GM23338 (cell line): Measurements from ENCODE around the gene CMKLR1. TPM values are rescaled to one million over a fixed set of nuclear protein-coding genes. Genes with fewer than 3 reads are reported as not detected.

ENCODE experiments used
- ATAC-seq: fragments of 200-7000 bp; cut with Tn5 transposase; 3 replicates; pipeline ENCODE4 v1.9.1; 2020
- DNase-seq: peaks from one replicate; pipeline ENCODE4 v3.0.0-alpha.2; 2015; ENCODE audit warnings: low spot score
- H2AFZ ChIP-seq: fragments of 200-600 bp; sonication (generic); 2 replicates; pipeline ENCODE4 v1.8.0; 2016; ENCODE audit warnings: antibody characterized with exemption, mild to moderate bottlenecking, moderate library complexity
- H3F3A ChIP-seq: fragments of 200-600 bp; sonication (generic); replicated peaks from 2 replicates; pipeline ENCODE4 v1.8.0; 2017; ENCODE audit warnings: antibody characterized with exemption, mixed run types, low read depth
- H3K27ac ChIP-seq: fragments of 200-600 bp; sonication (generic); 2 replicates; pipeline ENCODE4 v1.6.1; 2016; ENCODE audit warnings: low read depth
- H3K27me3 ChIP-seq: fragments of 200-600 bp; sonication (generic); 2 replicates; pipeline ENCODE4 v1.8.0; 2016; ENCODE audit warnings: mild to moderate bottlenecking, mixed run types, moderate library complexity; ENCODE audit not compliant: insufficient read depth
- H3K36me3 ChIP-seq: fragments of 200-600 bp; sonication (generic); 2 replicates; pipeline ENCODE4 v1.8.0; 2016; ENCODE audit warnings: mild to moderate bottlenecking; ENCODE audit not compliant: insufficient read depth
- H3K4me1 ChIP-seq: fragments of 200-600 bp; sonication (generic); 2 replicates; pipeline ENCODE4 v1.8.0; 2016; ENCODE audit warnings: mild to moderate bottlenecking, moderate library complexity; ENCODE audit not compliant: insufficient read depth
- H3K4me2 ChIP-seq: fragments of 200-600 bp; sonication (generic); 2 replicates; pipeline ENCODE4 v1.7.1; 2017; ENCODE audit warnings: mixed run types
- H3K4me3 ChIP-seq: fragments of 200-600 bp; sonication (generic); 2 replicates; pipeline ENCODE4 v1.6.1; 2016; ENCODE audit warnings: mixed run types
- H3K79me2 ChIP-seq: fragments of 200-600 bp; sonication (generic); replicated peaks from 2 replicates; pipeline ENCODE4 v1.8.0; 2017; ENCODE audit warnings: mild to moderate bottlenecking; ENCODE audit not compliant: insufficient read depth
- H3K9me2 ChIP-seq: fragments of 200-600 bp; sonication (generic); 2 replicates; pipeline ENCODE4 v1.8.0; 2017; ENCODE audit not compliant: insufficient read depth
- H4K20me1 ChIP-seq: fragments of 200-600 bp; sonication (generic); replicated peaks from 2 replicates; pipeline ENCODE4 v1.8.0; 2017; ENCODE audit warnings: mild to moderate bottlenecking; ENCODE audit not compliant: insufficient read depth
- H3K27ac Mint-ChIP-seq: 2 replicates; pipeline ENCODE4 v1.8.0; 2020; ENCODE audit warnings: inconsistent platforms, mild to moderate bottlenecking, moderate library complexity, mixed read lengths
- H3K27me3 Mint-ChIP-seq: 3 replicates; pipeline ENCODE4 v1.8.0; 2022; ENCODE audit warnings: low read depth, mild to moderate bottlenecking, moderate library complexity, mixed read lengths, inconsistent platforms; ENCODE audit not compliant: insufficient read depth, poor library complexity
- H3K36me3 Mint-ChIP-seq: 3 replicates; pipeline ENCODE4 v1.8.0; 2021; ENCODE audit warnings: low read depth, mild to moderate bottlenecking, inconsistent platforms, moderate library complexity, mixed read lengths
- H3K4me1 Mint-ChIP-seq: 3 replicates; pipeline ENCODE4 v1.8.0; 2020; ENCODE audit warnings: mild to moderate bottlenecking, inconsistent platforms, mixed read lengths
- H3K4me3 Mint-ChIP-seq: 3 replicates; pipeline ENCODE4 v1.8.0; 2021; ENCODE audit warnings: moderate library complexity, mild to moderate bottlenecking, inconsistent platforms, mixed read lengths
- H3K9me3 Mint-ChIP-seq: 3 replicates; pipeline ENCODE4 v1.8.0; 2020; ENCODE audit warnings: moderate library complexity, mild to moderate bottlenecking, inconsistent platforms, mixed read lengths
- EZH2 ChIP-seq: fragments of 200-600 bp; sonication (generic); IDR thresholded peaks from one replicate; pipeline ENCODE4 v1.8.0; 2017; ENCODE audit warnings: antibody characterized with exemption, mild to moderate bottlenecking, low read depth; ENCODE audit not compliant: unreplicated experiment
- NANOG ChIP-seq: IDR thresholded peaks from 2 replicates; pipeline ENCODE4 v1.6.1; 2016; ENCODE audit warnings: antibody characterized with exemption, borderline replicate concordance
- ZNF331 ChIP-seq: fragments of 250-450 bp; sonication (Bioruptor Pico); IDR thresholded peaks from 2 replicates; pipeline ENCODE4 v1.5.0; 2020; ENCODE audit warnings: low read depth, mild to moderate bottlenecking, moderate library complexity
- polyA plus RNA-seq: library from polyadenylated mRNA; unstranded; fragments of >200 nt; fragmentation: Nextera tagmentation; extraction: Ambion mirVana; gene quantifications from 2 replicates; pipeline ENCODE4 v1.2.1, GENCODE V29; 2016
- total RNA-seq: library from RNA; depleted of rRNA; stranded (reverse); fragments of >200 nt; shearing (Covaris generic); gene quantifications from 2 replicates; pipeline ENCODE4 v1.2.3, GENCODE V29; 2014
- TF ChIP-seq, protein P1 (sequence below): IDR thresholded peaks from one replicate; pipeline ENCODE4 v1.6.1; 2018; ENCODE audit warnings: antibody characterized with exemption; ENCODE audit not compliant: unreplicated experiment
- TF ChIP-seq, protein P2 (sequence below), 2 experiments: fragments of 200-600 bp in 1 of 2; sonication (generic) in 1 of 2; conservative IDR thresholded peaks; 2 replicates each; pipeline versions ENCODE4 v1.5.1 to v1.6.1; 2016 to 2017; ENCODE audit warnings: antibody characterized with exemption in 2 of 2, low read depth in 2 of 2, mild to moderate bottlenecking in 2 of 2, moderate library complexity in 1 of 2

CMKLR1 gene
- total and polyA plus RNA-seq, 2 experiments from 2014 or later = 0.40 to 2.6 TPM

GRCh38 chr12:108271951-108272872 is 66.9 kb downstream of the CMKLR1 start (continued):
- TF ChIP-seq, protein P1, sequence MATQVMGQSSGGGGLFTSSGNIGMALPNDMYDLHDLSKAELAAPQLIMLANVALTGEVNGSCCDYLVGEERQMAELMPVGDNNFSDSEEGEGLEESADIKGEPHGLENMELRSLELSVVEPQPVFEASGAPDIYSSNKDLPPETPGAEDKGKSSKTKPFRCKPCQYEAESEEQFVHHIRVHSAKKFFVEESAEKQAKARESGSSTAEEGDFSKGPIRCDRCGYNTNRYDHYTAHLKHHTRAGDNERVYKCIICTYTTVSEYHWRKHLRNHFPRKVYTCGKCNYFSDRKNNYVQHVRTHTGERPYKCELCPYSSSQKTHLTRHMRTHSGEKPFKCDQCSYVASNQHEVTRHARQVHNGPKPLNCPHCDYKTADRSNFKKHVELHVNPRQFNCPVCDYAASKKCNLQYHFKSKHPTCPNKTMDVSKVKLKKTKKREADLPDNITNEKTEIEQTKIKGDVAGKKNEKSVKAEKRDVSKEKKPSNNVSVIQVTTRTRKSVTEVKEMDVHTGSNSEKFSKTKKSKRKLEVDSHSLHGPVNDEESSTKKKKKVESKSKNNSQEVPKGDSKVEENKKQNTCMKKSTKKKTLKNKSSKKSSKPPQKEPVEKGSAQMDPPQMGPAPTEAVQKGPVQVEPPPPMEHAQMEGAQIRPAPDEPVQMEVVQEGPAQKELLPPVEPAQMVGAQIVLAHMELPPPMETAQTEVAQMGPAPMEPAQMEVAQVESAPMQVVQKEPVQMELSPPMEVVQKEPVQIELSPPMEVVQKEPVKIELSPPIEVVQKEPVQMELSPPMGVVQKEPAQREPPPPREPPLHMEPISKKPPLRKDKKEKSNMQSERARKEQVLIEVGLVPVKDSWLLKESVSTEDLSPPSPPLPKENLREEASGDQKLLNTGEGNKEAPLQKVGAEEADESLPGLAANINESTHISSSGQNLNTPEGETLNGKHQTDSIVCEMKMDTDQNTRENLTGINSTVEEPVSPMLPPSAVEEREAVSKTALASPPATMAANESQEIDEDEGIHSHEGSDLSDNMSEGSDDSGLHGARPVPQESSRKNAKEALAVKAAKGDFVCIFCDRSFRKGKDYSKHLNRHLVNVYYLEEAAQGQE = no peak
- TF ChIP-seq NANOG = no peak

GRCh38 chr12:108270849-108271143 is 68.3 kb downstream of the CMKLR1 start:
- Histone ChIP-seq H4K20me1 (no peaks in the 10 kb centered on the region; the same call in 1 of the 2 replicates), H3K79me2 (no peaks in the 10 kb centered on the region), H2AFZ (no peak overlapping the region), H3K9me2 (no peaks in the 10 kb centered on the region; the same call in 1 of the 2 replicates), H3F3A (no peaks in the 10 kb centered on the region), H3K36me3 (no peaks in the 10 kb centered on the region), H3K27ac (no peak overlapping the region), H3K4me3 (no peak overlapping the region), H3K27me3 (no peaks in the 10 kb centered on the region), H3K4me1 (no peaks in the 10 kb centered on the region), H3K4me2 (no peak overlapping the region)
- Mint-ChIP-seq H3K4me3 (no peak overlapping the region), H3K27me3 (no peaks in the 10 kb centered on the region), H3K36me3 (no peaks in the 10 kb centered on the region), H3K4me1 (peaks cover 4% of the 10 kb centered on the region), H3K27ac (no peak overlapping the region), H3K9me3 (peaks cover 3% of the 10 kb centered on the region; the same call in 1 of the 3 replicates)
- ATAC-seq (no peak), DNase-seq (no peak)
- TF ChIP-seq ZNF331 (no peak), EZH2 (no peak)
- TF ChIP-seq, protein P2, sequence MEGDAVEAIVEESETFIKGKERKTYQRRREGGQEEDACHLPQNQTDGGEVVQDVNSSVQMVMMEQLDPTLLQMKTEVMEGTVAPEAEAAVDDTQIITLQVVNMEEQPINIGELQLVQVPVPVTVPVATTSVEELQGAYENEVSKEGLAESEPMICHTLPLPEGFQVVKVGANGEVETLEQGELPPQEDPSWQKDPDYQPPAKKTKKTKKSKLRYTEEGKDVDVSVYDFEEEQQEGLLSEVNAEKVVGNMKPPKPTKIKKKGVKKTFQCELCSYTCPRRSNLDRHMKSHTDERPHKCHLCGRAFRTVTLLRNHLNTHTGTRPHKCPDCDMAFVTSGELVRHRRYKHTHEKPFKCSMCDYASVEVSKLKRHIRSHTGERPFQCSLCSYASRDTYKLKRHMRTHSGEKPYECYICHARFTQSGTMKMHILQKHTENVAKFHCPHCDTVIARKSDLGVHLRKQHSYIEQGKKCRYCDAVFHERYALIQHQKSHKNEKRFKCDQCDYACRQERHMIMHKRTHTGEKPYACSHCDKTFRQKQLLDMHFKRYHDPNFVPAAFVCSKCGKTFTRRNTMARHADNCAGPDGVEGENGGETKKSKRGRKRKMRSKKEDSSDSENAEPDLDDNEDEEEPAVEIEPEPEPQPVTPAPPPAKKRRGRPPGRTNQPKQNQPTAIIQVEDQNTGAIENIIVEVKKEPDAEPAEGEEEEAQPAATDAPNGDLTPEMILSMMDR (conservative IDR thresholded peaks at IDR 0.05; ENCODE audit: low read depth in 2 of 2) = no peak
